ENCODE data around the gene TMEM37. TPM values are rescaled to one million over a fixed set of nuclear protein-coding genes. Genes with fewer than 3 reads are reported as not detected.

Gene TMEM37
- total and polyA plus RNA-seq, 2 of the 13 experiments (the other 11 are each of a cell fraction or from before 2014, with no cell fraction given), result 37.7 to 115 TPM

DNA sequence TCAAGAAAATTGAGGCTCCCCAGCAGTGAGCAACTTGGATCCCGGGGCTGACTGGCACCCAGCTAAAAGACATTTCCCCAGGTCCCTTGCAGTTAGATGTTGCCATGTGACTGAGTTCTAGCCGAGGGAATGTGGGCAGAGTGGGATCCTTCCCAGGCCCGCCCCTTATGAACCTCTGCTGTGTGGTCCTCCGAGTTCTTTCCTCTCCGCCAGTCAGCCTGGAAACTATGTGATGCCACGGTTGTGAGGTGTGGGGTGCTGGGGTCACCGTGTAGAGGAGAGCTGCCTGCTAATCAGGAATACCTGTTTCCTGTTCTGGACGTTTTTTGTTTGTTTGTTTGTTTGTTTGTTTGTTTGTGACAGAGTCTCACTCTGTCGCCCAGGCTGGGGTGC lies 45.5 kb downstream of the TMEM37 start:
- no peak overlapping the region for H3K27ac ChIP-seq (ENCODE audit: extremely low read length, insufficient read depth, low read length)
- ATAC-seq, result no peak
- in situ Hi-C loops (cut with HindIII; ENCODE audit: extremely low pct_ligation_motif_present, low pct_unique_long_range_greater_than_20kb), result loop anchor here (5.0 kb wide), 1 partner anchor 70 kb away; no protein-coding TSS in a partner anchor

More for the DNA sequence above, 45.5 kb downstream of the TMEM37 start:
- H4K20me1 ChIP-seq (ENCODE audit: insufficient read depth, low read length), result no peaks in the 10 kb centered on the region
- peaks cover 45% of the 10 kb centered on the region for H3K4me1 ChIP-seq (ENCODE audit: insufficient read depth, low read length)
- DNase-seq (ENCODE audit: low spot score) (no peak), FAIRE-seq (no peak)
- no peak overlapping the region for H3K9ac ChIP-seq (ENCODE audit: insufficient read depth, low read depth, low read length)
- BruUV-seq (replicated peaks), result no TSS peak
- H3K9me3 ChIP-seq (ENCODE audit: low read length), result no peaks in the 10 kb centered on the region
- no peak overlapping the region for H3K4me2 ChIP-seq (ENCODE audit: low read depth, low read length)
- 50% methylated on average over 9 of the region's 9 CpGs for WGBS (ENCODE audit: low lambda C conversion rate)
- H3K4me3 ChIP-seq (replicated peaks in 1 of 3; ENCODE audit: insufficient read depth in 1 of 3, low read depth in 2 of 3, low read length in 3 of 3), result no peak overlapping the region
- ChIA-PET CTCF (ENCODE audit: low intra/inter-chr PET ratio, low total read pairs) (interaction anchor here (0.7 to 4.7 kb wide), 3 partner anchors 38 to 165 kb away, joined by 3 to 159 read pairs (median 3); no protein-coding TSS in a partner anchor), POLR2A (no interaction called here)
- H3K27me3 ChIP-seq (ENCODE audit: control insufficient read depth in 1 of 2, insufficient read depth in 2 of 2, low read length in 2 of 2), result peaks cover 2 to 80% of the 10 kb centered on the region in 2 experiments; a peak in 4 of 5 replicates
- no peaks in the 10 kb centered on the region for H3K36me3 ChIP-seq (replicated peaks in 1 of 2; ENCODE audit: control insufficient read depth in 1 of 2, insufficient read depth in 2 of 2, low read length in 2 of 2)
- H2AFZ ChIP-seq (ENCODE audit: low read length), result no peak overlapping the region
- TF ChIP-seq LCORL (IDR thresholded peaks at IDR 0.05), result no peak
- TF ChIP-seq LCORL (CRISPR knock-in tag; IDR thresholded peaks at IDR 0.05), result no peak
- no peak for TF ChIP-seq ZNF44 (CRISPR knock-in tag; IDR thresholded peaks at IDR 0.05)
- TF ChIP-seq, protein P1, sequence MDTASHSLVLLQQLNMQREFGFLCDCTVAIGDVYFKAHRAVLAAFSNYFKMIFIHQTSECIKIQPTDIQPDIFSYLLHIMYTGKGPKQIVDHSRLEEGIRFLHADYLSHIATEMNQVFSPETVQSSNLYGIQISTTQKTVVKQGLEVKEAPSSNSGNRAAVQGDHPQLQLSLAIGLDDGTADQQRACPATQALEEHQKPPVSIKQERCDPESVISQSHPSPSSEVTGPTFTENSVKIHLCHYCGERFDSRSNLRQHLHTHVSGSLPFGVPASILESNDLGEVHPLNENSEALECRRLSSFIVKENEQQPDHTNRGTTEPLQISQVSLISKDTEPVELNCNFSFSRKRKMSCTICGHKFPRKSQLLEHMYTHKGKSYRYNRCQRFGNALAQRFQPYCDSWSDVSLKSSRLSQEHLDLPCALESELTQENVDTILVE (CRISPR knock-in tag; IDR thresholded peaks at IDR 0.05), result no peak
- TF ChIP-seq ZKSCAN8 (CRISPR knock-in tag; IDR thresholded peaks at IDR 0.05; ENCODE audit: borderline replicate concordance), result no peak
- no peak for TF ChIP-seq SMAD1 (CRISPR knock-in tag; IDR thresholded peaks at IDR 0.05; ENCODE audit: borderline replicate concordance, low read depth)
- no peak for TF ChIP-seq ARID2 (CRISPR knock-in tag; IDR thresholded peaks at IDR 0.05; ENCODE audit: borderline replicate concordance)
- TF ChIP-seq, protein P2, sequence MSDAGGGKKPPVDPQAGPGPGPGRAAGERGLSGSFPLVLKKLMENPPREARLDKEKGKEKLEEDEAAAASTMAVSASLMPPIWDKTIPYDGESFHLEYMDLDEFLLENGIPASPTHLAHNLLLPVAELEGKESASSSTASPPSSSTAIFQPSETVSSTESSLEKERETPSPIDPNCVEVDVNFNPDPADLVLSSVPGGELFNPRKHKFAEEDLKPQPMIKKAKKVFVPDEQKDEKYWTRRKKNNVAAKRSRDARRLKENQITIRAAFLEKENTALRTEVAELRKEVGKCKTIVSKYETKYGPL (CRISPR knock-in tag; IDR thresholded peaks at IDR 0.05), result no peak
- TF ChIP-seq PCBP1 (IDR thresholded peaks at IDR 0.05; ENCODE audit: borderline replicate concordance, low read depth, low read length), result no peak
- TF ChIP-seq NFIB (CRISPR knock-in tag; IDR thresholded peaks at IDR 0.05; ENCODE audit: borderline replicate concordance), result no peak
- no peak for TF ChIP-seq PTBP1 (IDR thresholded peaks at IDR 0.05; ENCODE audit: low read depth, low read length, poor library complexity, severe bottlenecking)
- no peaks in the 10 kb centered on the region for H3K79me2 ChIP-seq (ENCODE audit: insufficient read depth, low read length)
- intact Hi-C loops (cut with micrococcal nuclease; ENCODE audit: unreplicated experiment), result no loop called here

Measured in HepG2 (cell line).